Body of pancreas (tissue), 4 donors: Measurements from ENCODE around the gene GPR171. TPM values are rescaled to one million over a fixed set of nuclear protein-coding genes. Genes with fewer than 3 reads are reported as not detected.

Experiments used
- ATAC-seq: fragments of 150-250 bp; one replicate; pipeline ENCODE4 v1.9.1; 2016
- DNase-seq, 4 donors: peaks; one replicate each; pipeline ENCODE4 v3.0.0-alpha.2; 2019
- H3K27ac ChIP-seq, 4 donors: fragments of 200-600 bp; sonication (generic); 1 replicate in 3 of 4; 2 replicates in 1 of 4; pipeline versions ENCODE4 v1.5.1 to v1.6.1; 2016 to 2019; ENCODE audit warnings: mild to moderate bottlenecking in 1 of 4, mixed read lengths in 1 of 4, moderate library complexity in 1 of 4
- H3K27me3 ChIP-seq, 2 donors: fragments of 200-600 bp; sonication (generic); one replicate each; pipeline ENCODE4 v1.6.0; 2016; ENCODE audit warnings: mild to moderate bottlenecking in 1 of 2
- H3K36me3 ChIP-seq, 2 donors: fragments of 200-600 bp; sonication (generic); replicated peaks in 1 of 2; 2 replicates each; pipeline ENCODE4 v1.5.1; 2016; ENCODE audit warnings: low read depth in 2 of 2; ENCODE audit not compliant: insufficient read depth in 1 of 2
- H3K4me1 ChIP-seq: fragments of 200-600 bp; sonication (generic); one replicate; pipeline ENCODE4 v1.6.0; 2016
- H3K4me3 ChIP-seq, 2 donors: fragments of 200-600 bp; sonication (generic); 1 replicate in 1 of 2; 2 replicates in 1 of 2; pipeline ENCODE4 v1.5.1; 2016 to 2019
- H3K9me3 ChIP-seq, 3 donors: fragments of 200-600 bp; sonication (generic); 1 replicate in 2 of 3; 2 replicates in 1 of 3; pipeline ENCODE4 v1.5.1; 2016
- CTCF ChIP-seq, 7 experiments: fragments of 450-650 bp in 4 of 7; fragments of 200-600 bp in 3 of 7; sonication (generic) in 3 of 7; IDR thresholded peaks; one replicate each; pipeline ENCODE4 v1.5.1; 2016 to 2019; ENCODE audit warnings: antibody characterized with exemption in 7 of 7
- POLR2A ChIP-seq, 3 donors: fragments of 450-650 bp; IDR thresholded peaks; one replicate each; pipeline ENCODE4 v1.6.1; 2016; ENCODE audit warnings: antibody characterized with exemption in 3 of 3, mild to moderate bottlenecking in 2 of 3
- WGBS, 2 donors: methylation state at CpG; one replicate each; pipeline ENCODE4 v1.1.5; 2017; 5-methylcytosine and 5-hydroxymethylcytosine counted together
- intact Hi-C: fragments of 100-400 bp; cut with DNase I; formaldehyde crosslinking; loops from one replicate; pipeline ENCODE4 v1.15.1; 2023
- total RNA-seq, 2 donors: library from RNA; depleted of rRNA; stranded (reverse); fragments of >200 nt; gene quantifications; one replicate each; pipeline ENCODE4 v1.1.0, GENCODE V29; 2016

GPR171 gene
- total RNA-seq, 2 donors from 2014 or later = 0.78 TPM; not detected in 1

DNA sequence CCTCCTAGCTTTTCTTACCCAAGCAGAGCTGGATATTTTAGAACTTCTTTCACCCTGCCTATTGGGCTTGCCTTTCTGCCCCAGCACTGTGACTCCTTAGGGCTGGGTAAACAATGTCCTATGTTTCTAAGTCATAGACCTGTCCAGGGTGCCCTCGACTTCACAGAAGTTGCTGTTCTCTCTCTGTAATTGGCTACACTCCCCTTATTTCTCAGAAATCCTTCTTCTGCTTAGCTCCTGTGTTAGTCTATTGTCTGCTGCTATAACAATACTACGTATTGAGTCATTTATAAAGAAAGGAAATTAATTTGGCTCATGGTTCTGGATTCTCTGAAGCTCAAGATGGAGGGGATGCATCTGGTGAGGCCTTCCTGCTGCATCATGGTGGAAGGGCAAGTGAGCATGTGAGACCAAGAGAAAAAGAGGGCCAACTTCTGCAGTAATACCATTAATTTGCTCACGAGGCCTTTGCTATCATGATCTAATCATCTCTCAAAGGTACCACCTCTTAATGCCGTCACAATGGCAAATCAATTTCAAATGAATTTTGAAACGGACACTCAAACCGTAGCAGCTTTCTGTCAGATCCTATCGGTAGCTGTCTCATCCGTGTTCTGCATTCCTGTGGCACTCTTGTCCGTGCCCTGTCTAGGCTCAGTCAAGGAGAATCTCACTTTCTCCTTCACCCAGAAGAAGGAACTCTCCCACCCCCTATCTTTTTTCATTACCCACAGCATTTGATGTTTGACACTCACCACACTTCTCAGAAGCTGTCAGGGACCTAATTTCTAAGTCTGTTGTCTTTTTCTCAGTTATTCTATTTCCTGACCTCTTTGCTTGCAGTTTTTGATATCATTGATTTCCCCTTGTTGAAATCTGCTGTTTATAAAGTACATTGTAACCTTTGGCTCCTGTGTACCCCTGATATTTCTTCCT lies 22.3 kb upstream of the GPR171 start:
- ATAC-seq = no peak
- TF ChIP-seq POLR2A (IDR thresholded peaks at IDR 0.05) (no peak), CTCF (IDR thresholded peaks at IDR 0.05) (no peak)
- Histone ChIP-seq H3K27ac (no peak overlapping the region), H3K4me3 (no peak overlapping the region), H3K27me3 (no peaks in the 10 kb centered on the region), H3K9me3 (no peaks in the 10 kb centered on the region), H3K36me3 (no peaks in the 10 kb centered on the region), H3K4me1 (peaks cover 10% of the 10 kb centered on the region)
- DNase-seq = no peak
- intact Hi-C loops = loop anchor here (5.0 kb wide), 1 partner anchor 62 kb away; no protein-coding TSS in a partner anchor
- 70% methylated on average over 9 of the region's 9 CpGs for WGBS, 2 donors

DNA sequence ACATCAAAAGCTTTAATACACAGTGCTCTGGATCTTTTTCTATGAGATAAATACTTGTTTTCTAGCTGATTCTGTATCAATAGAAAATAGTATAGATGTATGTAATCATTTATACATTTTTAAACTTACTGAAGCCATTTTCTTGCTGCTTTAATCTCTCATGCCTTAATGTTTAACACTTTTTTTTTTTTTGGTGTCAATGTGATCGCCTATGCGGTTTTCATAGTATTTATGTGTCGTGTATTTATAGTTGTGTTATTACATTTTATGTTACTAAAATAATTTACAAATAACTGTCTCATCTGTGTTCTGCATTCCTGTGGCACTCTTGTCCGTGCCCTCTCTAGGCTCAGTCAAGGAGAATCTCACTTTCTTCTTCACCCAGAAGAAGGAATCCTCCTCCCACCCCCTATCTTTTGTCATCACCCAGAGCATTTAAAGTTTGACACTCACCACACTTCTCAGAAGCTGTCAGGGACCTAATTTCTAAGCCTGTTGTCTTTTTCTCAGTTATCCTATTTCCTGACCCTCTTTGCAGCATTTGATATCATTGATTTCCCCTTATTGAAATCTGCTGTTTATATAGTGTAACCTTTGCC lies 21.4 kb upstream of the GPR171 start:
- peaks cover 10% of the 10 kb centered on the region for H3K4me1 ChIP-seq
- no peaks in the 10 kb centered on the region for H3K9me3 ChIP-seq
- no peak overlapping the region for H3K4me3 ChIP-seq
- DNase-seq (no peak), ATAC-seq (no peak)
- 71 to 83% methylated on average over 4 of the region's 4 CpGs for WGBS, 2 donors
- no peaks in the 10 kb centered on the region for H3K27me3 ChIP-seq
- TF ChIP-seq POLR2A (IDR thresholded peaks at IDR 0.05) = no peak
- no peak for TF ChIP-seq CTCF (IDR thresholded peaks at IDR 0.05)
- H3K27ac ChIP-seq = no peak overlapping the region
- intact Hi-C loops = no loop called here
- H3K36me3 ChIP-seq = no peaks in the 10 kb centered on the region

DNA sequence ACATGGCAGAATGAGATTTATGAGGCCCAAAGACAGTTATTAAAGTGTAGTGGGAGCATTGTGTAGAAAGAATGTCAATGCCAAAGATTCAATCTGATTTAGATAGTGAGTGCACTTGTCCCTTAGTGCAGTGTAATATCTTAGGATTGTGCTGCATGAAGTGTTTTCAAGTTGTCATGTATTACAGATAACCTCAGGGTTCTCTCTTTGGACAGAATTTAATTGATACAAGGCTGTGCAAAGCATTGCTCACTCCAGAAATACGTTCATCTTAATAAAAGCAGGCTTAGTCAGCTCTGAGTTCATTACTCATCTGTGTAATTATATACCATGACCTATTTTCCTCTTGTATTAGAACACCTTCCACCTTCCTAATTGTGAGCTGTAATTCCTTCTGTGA lies 16.0 kb upstream of the GPR171 start:
- no peaks in the 10 kb centered on the region for H3K4me1 ChIP-seq
- WGBS, 2 donors = 20 to 42% methylated on average over 1 of the region's 1 CpG
- no peaks in the 10 kb centered on the region for H3K36me3 ChIP-seq
- no peaks in the 10 kb centered on the region for H3K27me3 ChIP-seq
- TF ChIP-seq POLR2A (IDR thresholded peaks at IDR 0.05) = no peak
- intact Hi-C loops = no loop called here
- H3K27ac ChIP-seq = no peak overlapping the region
- ATAC-seq (no peak), DNase-seq (no peak)
- H3K4me3 ChIP-seq = no peak overlapping the region
- no peaks in the 10 kb centered on the region for H3K9me3 ChIP-seq

DNA sequence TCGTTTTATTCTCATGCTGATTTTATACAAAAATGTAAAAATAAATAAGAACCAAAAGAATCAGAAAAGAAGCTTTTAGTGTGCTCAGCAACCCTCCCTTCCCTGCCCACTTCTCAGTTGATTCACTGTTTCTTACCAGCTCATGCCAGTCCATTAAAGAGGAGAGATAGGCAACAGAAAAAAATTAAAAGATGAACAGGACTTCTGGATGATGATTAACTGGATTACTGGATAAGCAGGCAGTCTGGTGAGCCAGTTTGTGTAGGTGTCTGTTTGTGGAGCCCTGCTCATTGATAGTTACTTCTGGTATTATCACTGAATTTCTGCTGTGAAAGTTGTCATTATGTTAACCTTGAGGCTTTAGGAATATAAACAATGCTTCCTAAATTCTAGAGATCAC lies 15.1 kb upstream of the GPR171 start:
- Histone ChIP-seq H3K9me3 (no peaks in the 10 kb centered on the region), H3K27me3 (no peaks in the 10 kb centered on the region), H3K27ac (no peak overlapping the region), H3K4me1 (no peaks in the 10 kb centered on the region), H3K4me3 (no peak overlapping the region), H3K36me3 (no peaks in the 10 kb centered on the region)
- no peak for TF ChIP-seq CTCF (IDR thresholded peaks at IDR 0.05)
- no peak for TF ChIP-seq POLR2A (IDR thresholded peaks at IDR 0.05)
- DNase-seq (no peak), ATAC-seq (no peak)
- intact Hi-C loops = no loop called here
- WGBS, 2 donors = 16 to 20% methylated on average over 1 of the region's 1 CpG
